Spleen (tissue), 11 donors: ENCODE data around the gene FBXO10. TPM values are rescaled to one million over a fixed set of nuclear protein-coding genes. Genes with fewer than 3 reads are reported as not detected.
A peak's percentile ranks its signal among the peaks of the same experiment; 100 is the strongest.

Source experiments
- DNase-seq: peaks from one replicate; pipeline ENCODE4 v3.0.0-alpha.2; 2020
- H3K27ac ChIP-seq, 8 donors: fragments of 200-600 bp; sonication (generic) in 7 of 8; 1 replicate in 4 of 8; 2 replicates in 4 of 8; pipeline versions ENCODE4 v1.5.0 to v1.8.0; 2016 to 2021; ENCODE audit warnings: inconsistent platforms in 4 of 8, mild to moderate bottlenecking in 4 of 8, moderate library complexity in 1 of 8
- H3K27me3 ChIP-seq, 7 donors: fragments of 200-600 bp; sonication (generic) in 6 of 7; replicated peaks in 1 of 7; 1 replicate in 4 of 7; 2 replicates in 3 of 7; pipeline versions ENCODE4 v1.5.0 to v1.8.0; 2016 to 2021; ENCODE audit warnings: inconsistent platforms in 3 of 7, mild to moderate bottlenecking in 1 of 7
- H3K36me3 ChIP-seq, 6 donors: fragments of 200-600 bp; sonication (generic) in 5 of 6; 1 replicate in 4 of 6; 2 replicates in 2 of 6; pipeline versions ENCODE4 v1.5.0 to v1.8.0; 2016 to 2021; ENCODE audit warnings: inconsistent platforms in 2 of 6
- H3K4me1 ChIP-seq, 6 donors: fragments of 200-600 bp; sonication (generic) in 5 of 6; 1 replicate in 3 of 6; 2 replicates in 3 of 6; pipeline versions ENCODE4 v1.5.0 to v1.8.0; 2016 to 2021; ENCODE audit warnings: inconsistent platforms in 3 of 6
- H3K4me3 ChIP-seq, 8 donors: fragments of 200-600 bp; sonication (generic) in 7 of 8; 1 replicate in 4 of 8; 2 replicates in 4 of 8; pipeline versions ENCODE4 v1.5.0 to v1.8.0; 2016 to 2021; ENCODE audit warnings: inconsistent platforms in 4 of 8, mild to moderate bottlenecking in 4 of 8, moderate library complexity in 2 of 8
- H3K9me3 ChIP-seq, 8 donors: fragments of 200-600 bp; sonication (generic) in 7 of 8; 1 replicate in 4 of 8; 2 replicates in 4 of 8; pipeline versions ENCODE4 v1.5.0 to v1.8.0; 2016 to 2021; ENCODE audit warnings: inconsistent platforms in 4 of 8
- CTCF ChIP-seq, 11 experiments: fragments of 200-600 bp in 7 of 11; fragments of 450-650 bp in 4 of 11; sonication (generic) in 4 of 11; IDR thresholded peaks in 8 of 11; conservative IDR thresholded peaks in 3 of 11; 1 replicate in 7 of 11; 2 replicates in 4 of 11; pipeline versions ENCODE4 v1.4.0 to v1.8.0; 2016 to 2021; ENCODE audit warnings: antibody characterized with exemption in 11 of 11, inconsistent platforms in 4 of 11, mild to moderate bottlenecking in 1 of 11
- POLR2A ChIP-seq, 3 donors: fragments of 450-650 bp; IDR thresholded peaks; one replicate each; pipeline ENCODE4 v1.5.1; 2017; ENCODE audit warnings: antibody characterized with exemption in 3 of 3, mild to moderate bottlenecking in 1 of 3
- POLR2AphosphoS5 ChIP-seq, 3 donors: sonication (generic); formaldehyde crosslinking; IDR thresholded peaks; one replicate each; pipeline ENCODE4 v1.5.1; 2017; ENCODE audit warnings: antibody characterized with exemption in 3 of 3
- WGBS, 5 donors: extraction: QIAGEN DNeasy Blood & Tissue Kit in 3 of 5; methylation state at CpG; one replicate each; pipeline versions ENCODE4 v1.1.5 to v1.1.7; 2013 to 2018; 5-methylcytosine and 5-hydroxymethylcytosine counted together
- intact Hi-C: fragments of 100-400 bp; cut with DNase I; formaldehyde crosslinking; loops from one replicate; pipeline ENCODE4 v1.15.0; 2023; ENCODE audit warnings: low total_unique reads
- polyA plus RNA-seq, 3 donors: library from polyadenylated mRNA; stranded (reverse); fragments of 200-250 nt; gene quantifications; one replicate each; pipeline ENCODE4 v1.2.1, GENCODE V29; 2013
- total RNA-seq, 7 donors: library from RNA; depleted of rRNA in 3 of 7; stranded (reverse); fragments of >200 nt in 3 of 7; fragmentation: NEBNext Ultra II Directional in 4 of 7; extraction: Animal tissue kit (Norgen Biotek cat#: 25700) in 4 of 7; gene quantifications; one replicate each; pipeline versions ENCODE4 v1.1.0 to v1.2.1, GENCODE V29; 2016 to 2021
- donor health status: healthy with polysubstance abuse.
- donor health status: DM: no; HTN: no; CAD: no; lungs with moderate emphysema.
- donor health status: DM: no; HTN: no; CAD: no.
- donor health status: Bipolar disorder and iron deficiency.
- donor health status: healthy.
- donor health status: DM: no; HTN: no; CAD: no.
- donor health status: DM: yes; HTN: yes; CAD: no.

Gene FBXO10
- total and polyA plus RNA-seq, 10 donors, result 3.2 to 36.9 (median 18.6) TPM

DNA sequence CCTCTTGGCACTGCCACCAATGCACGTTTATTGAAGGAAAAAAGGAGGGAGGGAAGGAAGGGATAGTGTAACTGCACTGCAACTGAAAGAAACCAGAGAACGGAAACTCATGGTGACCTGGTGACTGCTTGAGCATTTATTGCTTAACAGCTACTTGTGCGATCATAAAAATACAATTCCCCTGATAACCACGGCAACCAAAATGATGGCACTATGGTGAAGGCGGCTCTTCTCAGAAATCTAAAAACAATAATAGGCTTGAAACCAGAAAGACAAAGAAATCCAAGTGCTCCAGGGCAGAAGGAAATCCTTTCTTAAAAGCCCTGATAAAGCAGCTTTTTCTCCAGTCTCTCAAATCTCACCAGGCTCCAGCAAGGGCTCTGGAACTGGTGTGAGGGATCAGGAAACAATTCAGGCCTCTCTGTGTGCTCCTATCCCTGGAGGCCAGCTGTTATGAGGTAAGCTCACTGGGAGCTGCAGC, 1.9 kb downstream of the FBXO10 start:
- Histone ChIP-seq H3K4me1 (peaks cover 18 to 47% (median 32%) of the 10 kb centered on the region in 6 donors), H3K27me3 (no peaks in the 10 kb centered on the region), H3K27ac (peak overlapping the region in 7 of 8 donors; percentile 48 to 94 (median 88)), H3K4me3 (peak overlapping the region in 2 of 8 donors; percentile 78 to 91), H3K36me3 (no peaks in the 10 kb centered on the region), H3K9me3 (no peaks in the 10 kb centered on the region)
- WGBS, 5 donors, result 41 to 67% (median 56%) methylated on average over 5 of the region's 5 CpGs
- intact Hi-C loops, result no loop called here
- DNase-seq, result no peak
- TF ChIP-seq CTCF (IDR thresholded peaks at IDR 0.05 in 8 of 11, conservative IDR thresholded peaks at IDR 0.05 in 3 of 11), result no peak
- TF ChIP-seq POLR2AphosphoS5 (IDR thresholded peaks at IDR 0.05), result no peak
- TF ChIP-seq POLR2A (IDR thresholded peaks at IDR 0.05), result no peak

DNA sequence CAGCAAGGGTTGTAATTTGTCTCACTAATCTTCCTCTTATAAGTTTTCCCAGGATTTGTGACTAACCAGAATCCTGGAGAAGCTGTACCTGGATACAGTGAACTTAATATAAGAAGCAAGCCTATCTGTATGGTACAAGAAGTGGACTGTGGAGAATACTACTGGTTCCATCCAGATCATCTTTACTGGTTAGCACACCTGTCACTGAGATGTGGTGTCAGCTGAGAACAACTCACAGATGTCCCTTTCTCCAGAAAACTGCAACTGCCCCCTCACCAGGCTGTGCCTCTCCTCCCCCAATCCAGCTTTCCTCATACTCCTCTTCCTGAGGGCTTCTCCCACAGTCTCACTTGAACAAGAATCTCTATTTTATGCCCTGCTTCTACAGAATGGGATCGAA, 4.9 kb downstream of the FBXO10 start:
- intact Hi-C loops, result no loop called here
- peaks cover 12 to 54% (median 27%) of the 10 kb centered on the region in 6 donors for H3K4me1 ChIP-seq
- 92 to 97% (median 95%) methylated on average over 1 of the region's 1 CpG for WGBS, 5 donors
- H3K4me3 ChIP-seq, result no peak overlapping the region
- TF ChIP-seq POLR2A (IDR thresholded peaks at IDR 0.05), result no peak
- no peak for TF ChIP-seq CTCF (IDR thresholded peaks at IDR 0.05 in 8 of 11, conservative IDR thresholded peaks at IDR 0.05 in 3 of 11)
- no peak for TF ChIP-seq POLR2AphosphoS5 (IDR thresholded peaks at IDR 0.05)
- no peaks in the 10 kb centered on the region for H3K9me3 ChIP-seq
- no peaks in the 10 kb centered on the region for H3K36me3 ChIP-seq
- no peak for DNase-seq
- H3K27ac ChIP-seq, result no peak overlapping the region
- no peaks in the 10 kb centered on the region for H3K27me3 ChIP-seq

DNA sequence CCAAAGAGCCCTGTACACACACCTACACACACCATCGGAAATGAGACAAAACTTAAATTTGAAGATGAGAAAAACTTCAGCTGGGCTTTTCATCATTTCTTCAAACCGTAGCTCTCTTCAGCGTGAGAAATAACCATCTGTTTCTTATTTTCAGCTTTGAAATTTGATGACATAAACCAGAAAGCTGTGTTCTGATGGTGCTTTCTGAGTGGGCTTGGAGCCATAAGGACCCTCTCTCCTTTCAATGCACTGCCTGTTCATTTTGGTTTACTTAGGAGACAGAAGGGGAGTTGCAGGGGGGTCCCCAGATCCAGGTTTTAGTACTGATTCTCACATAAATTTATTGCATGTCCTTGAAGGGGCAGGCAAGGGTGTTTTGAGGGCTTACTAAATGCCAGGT, 9.5 kb downstream of the FBXO10 start:
- H3K27me3 ChIP-seq, result no peaks in the 10 kb centered on the region
- no peak overlapping the region for H3K4me3 ChIP-seq
- H3K9me3 ChIP-seq, result peaks cover 0 to 20% (median 13%) of the 10 kb centered on the region in 8 donors
- 72 to 87% (median 84%) methylated on average over 3 of the region's 3 CpGs for WGBS, 5 donors
- peaks cover 0 to 50% (median 17%) of the 10 kb centered on the region in 6 donors for H3K4me1 ChIP-seq
- H3K36me3 ChIP-seq, result peaks cover 0 to 11% (median 0%) of the 10 kb centered on the region in 6 donors
- peak overlapping the region in 2 of 8 donors; percentile 6 to 42 for H3K27ac ChIP-seq
- TF ChIP-seq POLR2A (IDR thresholded peaks at IDR 0.05) (no peak), CTCF (IDR thresholded peaks at IDR 0.05 in 8 of 11, conservative IDR thresholded peaks at IDR 0.05 in 3 of 11) (no peak), POLR2AphosphoS5 (IDR thresholded peaks at IDR 0.05) (no peak)
- intact Hi-C loops, result no loop called here
- DNase-seq, result no peak

GRCh38 chr9:37565661-37566618, 10.2 kb downstream of the FBXO10 start:
- WGBS, 5 donors, result 75 to 81% (median 77%) methylated on average over 7 of the region's 7 CpGs
- DNase-seq, result no peak
- H3K27ac ChIP-seq, result peak overlapping the region in 5 of 8 donors; percentile 21 to 73 (median 60)
- TF ChIP-seq POLR2AphosphoS5 (IDR thresholded peaks at IDR 0.05) (no peak), POLR2A (IDR thresholded peaks at IDR 0.05) (no peak), CTCF (IDR thresholded peaks at IDR 0.05 in 8 of 11, conservative IDR thresholded peaks at IDR 0.05 in 3 of 11) (no peak)
- peaks cover 0 to 11% (median 0%) of the 10 kb centered on the region in 6 donors for H3K36me3 ChIP-seq
- peaks cover 0 to 20% (median 13%) of the 10 kb centered on the region in 8 donors for H3K9me3 ChIP-seq
- peak overlapping the region in 1 of 8 donors; percentile 7 for H3K4me3 ChIP-seq
- H3K4me1 ChIP-seq, result peaks cover 0 to 57% (median 20%) of the 10 kb centered on the region in 6 donors
- intact Hi-C loops, result no loop called here
- no peaks in the 10 kb centered on the region for H3K27me3 ChIP-seq
